HG03469 (cell line): ENCODE data around the gene CSRNP3.
"Not testable (repeated sequence)": the region's sequence is repeated elsewhere in the genome, so short reads cannot be mapped to it uniquely, and the experiment has no call there.

Experiments
- ATAC-seq: cut with Tn5 transposase; IDR thresholded peaks from one replicate; pipeline ENCODE4 v1.9.1; 2021; ENCODE audit warnings: mild to moderate bottlenecking, moderate library complexity, moderate number of reproducible peaks; ENCODE audit not compliant: unreplicated experiment

Gene CSRNP3

GRCh38 chr2:165630236-165630635, 160.7 kb downstream of the CSRNP3 start:
- ATAC-seq = no peak

DNA sequence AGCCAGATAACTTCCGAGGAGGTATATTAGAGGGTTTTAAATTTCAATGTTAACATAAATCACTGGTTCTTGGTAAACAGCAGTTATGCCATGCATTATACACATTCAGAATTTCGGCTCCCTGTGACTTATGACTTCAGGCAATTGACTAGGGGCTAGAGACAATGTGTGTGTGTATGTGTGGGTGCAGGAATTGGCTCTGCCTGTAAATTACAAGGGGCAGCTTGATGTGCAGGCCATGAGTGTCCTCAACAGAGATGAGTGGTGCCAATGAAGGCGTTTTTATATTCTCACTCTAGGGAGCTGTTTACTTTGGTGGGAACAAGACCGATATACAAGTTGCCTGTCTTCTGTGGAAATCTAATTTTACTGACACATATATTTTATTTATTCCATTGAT, 161.6 kb downstream of the CSRNP3 start:
- ATAC-seq = no peak

DNA sequence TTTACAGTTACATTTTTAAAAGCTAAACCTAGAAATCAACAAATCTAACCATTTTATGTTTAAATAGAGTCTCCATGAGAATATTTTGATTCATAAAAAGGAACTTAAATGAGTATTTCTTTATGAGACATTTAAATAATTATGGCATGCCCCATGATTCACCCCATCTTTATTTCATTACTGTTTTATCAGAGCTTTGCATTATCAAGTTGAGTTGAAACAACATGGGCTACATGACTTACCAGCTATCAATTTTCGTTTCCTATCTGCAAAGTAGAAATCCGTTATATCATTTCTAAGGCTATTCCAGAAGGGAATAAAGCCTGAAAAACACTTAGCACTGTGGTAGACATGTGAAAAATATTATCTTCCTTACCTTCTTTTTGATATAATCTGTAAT, 163.1 kb downstream of the CSRNP3 start:
- no peak for ATAC-seq

DNA sequence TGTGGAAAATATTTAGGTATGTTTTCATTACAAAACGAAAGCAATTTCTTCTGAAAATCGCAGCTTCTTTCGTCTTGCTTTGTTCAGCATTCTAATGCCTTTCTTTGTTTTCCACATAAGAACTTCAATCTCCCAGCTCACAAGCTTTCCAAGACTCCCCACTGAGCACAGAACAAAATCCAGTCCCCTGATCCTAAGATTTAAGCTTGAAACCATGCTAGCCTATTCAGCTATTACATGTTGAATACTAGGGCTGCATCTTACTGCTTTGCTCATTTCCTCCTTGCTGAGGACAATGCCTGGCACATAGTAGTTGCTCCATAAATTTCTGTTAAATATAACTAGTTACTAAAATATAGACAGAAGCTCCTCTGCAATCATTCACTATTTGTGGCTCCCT, 163.9 kb downstream of the CSRNP3 start:
- ATAC-seq = no peak

DNA sequence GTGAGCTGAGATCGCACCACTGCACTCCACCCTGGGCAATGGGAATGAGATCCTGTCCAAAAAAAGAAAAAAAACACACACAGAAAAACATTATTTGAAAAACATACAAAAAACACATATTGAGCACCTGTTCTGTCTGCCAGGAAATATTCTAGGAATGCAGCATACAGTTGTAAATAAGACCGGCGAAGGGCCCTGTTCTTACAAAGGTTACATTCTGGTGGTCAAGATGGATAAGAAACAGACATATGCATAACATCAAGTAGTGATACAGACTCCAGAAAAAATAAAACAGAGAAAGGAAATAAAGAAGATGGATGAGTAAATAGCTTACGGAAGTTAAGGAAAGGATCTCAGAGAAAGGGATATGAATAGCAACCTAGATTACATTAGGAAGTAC, 164.8 kb downstream of the CSRNP3 start:
- no peak for ATAC-seq

- ATAC-seq = no peak
Observed at GRCh38 chr2:165634855-165635254, 165.4 kb downstream of the CSRNP3 start.

GRCh38 chr2:165635532-165635931, 166.0 kb downstream of the CSRNP3 start:
- ATAC-seq = no peak

DNA sequence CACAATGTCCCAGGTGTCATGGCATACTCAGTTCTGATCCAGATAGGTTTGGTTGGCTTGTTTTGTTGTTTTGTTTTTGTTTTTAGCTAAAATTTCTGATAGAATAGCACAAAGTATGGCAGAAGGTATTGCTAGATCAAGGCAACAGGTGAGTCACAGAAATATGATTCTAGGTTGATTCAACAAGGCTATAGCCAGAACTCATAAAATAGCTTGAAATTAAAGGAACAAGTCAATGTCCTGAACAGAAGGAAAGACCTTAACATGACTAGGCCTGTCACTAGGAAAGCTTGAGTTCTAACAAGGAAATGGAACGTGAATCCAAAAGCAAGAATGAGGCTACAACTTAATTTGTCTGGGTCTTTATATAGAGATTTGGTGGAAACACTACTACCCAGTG, 167.5 kb downstream of the CSRNP3 start:
- ATAC-seq = no peak

DNA sequence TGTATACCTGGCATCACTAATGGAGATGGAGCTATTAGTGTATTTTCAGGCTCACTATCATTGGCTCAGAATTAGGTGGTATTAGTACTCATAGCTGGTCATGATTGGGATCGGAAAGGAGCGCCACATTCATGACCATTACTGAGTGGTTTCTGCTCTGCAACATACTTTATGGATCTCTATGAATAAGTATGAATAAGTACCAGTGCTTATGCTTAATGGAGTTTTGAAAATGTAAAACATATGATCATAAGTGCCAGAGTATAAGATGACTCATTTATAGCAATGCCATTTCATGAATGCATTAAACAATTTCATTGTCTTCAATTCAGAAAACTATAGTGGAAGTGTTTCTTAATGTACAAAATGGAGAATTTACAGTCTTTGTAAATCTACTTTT, 167.9 kb downstream of the CSRNP3 start:
- no peak for ATAC-seq

- no peak for ATAC-seq
Observed at GRCh38 chr2:165639504-165639903, 170.0 kb downstream of the CSRNP3 start.

DNA sequence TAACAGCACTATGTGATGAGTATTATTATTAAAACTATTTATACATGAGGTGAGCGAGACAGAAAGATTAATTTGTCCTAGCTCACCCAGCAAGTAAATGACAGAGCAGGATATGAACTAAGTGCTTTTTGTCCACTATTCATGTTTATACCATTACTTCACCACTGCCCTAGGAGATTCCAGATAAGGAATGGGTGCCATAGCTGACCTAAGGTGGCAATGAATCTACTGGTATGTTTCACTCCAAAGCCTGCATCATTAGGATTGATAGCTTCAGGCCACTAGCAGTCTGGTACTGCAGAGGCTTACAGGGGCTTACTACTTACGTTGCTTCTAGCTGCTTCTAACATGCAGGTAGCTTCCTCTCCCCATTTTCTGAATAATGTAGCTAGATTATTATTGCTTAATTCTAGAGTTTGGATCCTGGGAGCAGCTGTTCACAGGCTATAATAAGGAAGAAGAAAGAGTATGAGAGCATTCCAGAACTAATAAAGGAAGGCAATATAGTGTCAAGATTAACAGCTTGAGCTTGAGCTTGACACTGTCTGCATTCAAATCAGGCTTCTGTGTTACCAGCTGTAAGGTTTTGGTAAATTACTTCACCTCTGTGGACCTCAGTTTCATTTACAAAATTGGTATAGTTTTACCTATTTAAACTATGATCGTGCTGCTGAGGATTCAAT, 170.9 kb downstream of the CSRNP3 start:
- no peak for ATAC-seq

GRCh38 chr2:165645930-165646831, 176.7 kb downstream of the CSRNP3 start:
- no peak for ATAC-seq

DNA sequence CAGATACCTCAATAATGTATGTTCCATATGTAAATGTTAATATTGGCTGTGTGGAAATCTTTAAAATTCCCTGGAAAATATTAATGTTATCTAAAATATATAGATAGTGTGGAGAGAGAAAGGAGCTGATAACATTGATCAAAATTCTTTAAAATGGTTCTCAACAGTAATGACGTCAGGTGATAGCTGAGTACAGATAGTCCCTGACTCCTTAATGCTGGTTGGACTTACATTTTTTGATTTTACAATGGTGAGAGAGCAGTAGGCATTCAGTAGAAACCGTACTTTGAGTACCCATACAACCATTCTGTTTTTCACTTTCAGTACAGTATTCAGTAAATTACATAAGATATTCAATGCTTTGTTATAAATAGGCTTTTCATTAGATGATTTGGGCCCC, 177.9 kb downstream of the CSRNP3 start:
- no peak for ATAC-seq

DNA sequence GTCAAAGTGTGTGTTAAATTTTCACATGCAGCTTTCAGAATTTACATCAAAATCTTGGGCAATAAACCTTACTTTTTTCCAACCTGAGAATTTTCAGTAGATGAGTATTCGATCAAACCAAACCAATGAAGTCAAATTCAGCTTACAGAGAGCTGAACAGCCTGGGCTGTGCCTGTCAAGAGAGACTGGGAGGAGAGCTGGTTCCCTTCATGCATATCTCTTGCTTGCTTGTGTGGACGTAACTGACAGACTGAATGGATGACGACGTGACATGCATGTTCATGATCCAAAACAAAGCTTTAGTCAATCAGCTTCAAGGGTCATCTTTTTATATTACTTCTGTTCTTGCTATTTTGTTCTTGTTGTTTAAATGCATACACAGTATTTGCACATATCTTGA, 179.3 kb downstream of the CSRNP3 start:
- no peak for ATAC-seq

- no peak for ATAC-seq
Observed at GRCh38 chr2:165651233-165651632, 181.7 kb downstream of the CSRNP3 start.

DNA sequence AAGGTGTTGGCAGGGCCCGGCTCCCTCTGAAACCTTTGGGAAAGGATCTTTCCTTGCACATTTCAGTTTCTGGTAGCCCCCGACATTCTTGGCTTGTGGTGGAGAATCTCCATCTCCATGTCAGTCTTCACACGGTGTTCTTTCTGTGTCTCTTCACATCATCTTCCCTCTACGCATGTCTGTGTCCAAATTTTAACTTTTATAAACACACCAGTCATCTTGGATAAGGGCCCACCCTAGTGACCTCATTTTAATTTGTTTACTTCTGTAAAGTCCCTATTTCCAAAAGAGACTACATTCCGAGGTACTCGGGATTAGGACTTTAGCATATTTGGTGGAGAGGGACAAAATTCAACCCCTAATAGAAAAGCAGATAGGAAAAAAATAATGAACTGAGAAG, 186.2 kb downstream of the CSRNP3 start:
- ATAC-seq = no peak

DNA sequence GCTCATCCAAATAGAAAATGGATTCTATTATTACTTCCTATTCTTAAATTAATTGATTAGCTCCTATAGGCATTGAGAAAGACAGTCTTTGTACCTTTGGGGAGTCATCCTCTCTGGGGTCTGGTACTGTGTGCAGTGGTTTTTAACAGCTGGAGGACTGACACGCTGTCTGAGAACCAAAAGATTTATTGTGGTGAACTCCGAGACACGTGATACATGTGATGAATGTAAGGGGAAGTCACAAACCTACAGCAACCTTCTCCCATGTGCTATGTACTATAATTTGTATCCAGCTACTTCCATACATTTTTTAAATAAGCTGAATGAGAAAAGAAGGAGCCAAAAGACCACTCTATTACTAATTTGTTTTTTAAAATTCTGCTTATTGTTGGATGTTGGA, 190.9 kb downstream of the CSRNP3 start:
- peak; percentile 92 for ATAC-seq

DNA sequence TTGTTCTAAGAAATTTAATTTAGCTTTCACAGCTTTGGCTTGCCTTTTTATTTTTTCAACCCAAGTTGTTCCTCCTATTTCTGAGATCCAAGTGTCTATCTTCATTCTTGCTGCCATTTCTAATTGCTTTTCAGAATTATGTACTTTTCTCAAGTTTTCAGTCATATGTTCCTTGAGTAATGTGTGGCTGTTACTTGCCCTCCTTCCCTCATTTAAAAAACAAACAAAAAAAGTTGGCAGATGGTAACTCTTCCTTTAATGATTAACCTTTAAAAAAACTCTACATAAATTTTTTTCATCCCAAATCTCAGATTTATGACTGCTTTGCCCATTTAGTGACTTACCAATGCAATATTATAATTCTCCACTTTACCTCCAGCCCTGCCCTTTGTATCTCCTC, 193.2 kb downstream of the CSRNP3 start:
- ATAC-seq = no peak

DNA sequence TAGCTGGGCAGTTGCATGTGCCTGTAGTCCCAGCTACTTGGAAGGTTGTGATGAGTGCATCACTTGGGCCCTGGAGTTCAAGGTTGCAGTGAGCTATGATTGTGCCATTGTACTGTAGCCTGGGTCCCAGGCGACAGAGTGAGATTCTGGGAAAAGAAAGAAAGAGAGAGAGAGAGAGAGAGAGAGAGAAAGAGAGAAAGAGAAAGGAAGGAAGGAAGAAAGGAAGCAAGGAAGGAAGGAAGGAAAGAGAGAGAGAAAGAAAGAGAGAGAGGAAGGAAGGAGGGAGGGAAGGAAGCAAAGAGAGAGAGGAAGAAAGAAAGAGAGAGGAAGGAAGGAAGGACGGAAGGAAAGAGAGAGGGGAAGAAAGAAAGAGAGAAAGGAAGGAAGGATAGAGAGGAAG, 196.1 kb downstream of the CSRNP3 start:
- ATAC-seq = no peak

- ATAC-seq = not testable (repeated sequence)
Observed at GRCh38 chr2:165666073-165666472, 196.6 kb downstream of the CSRNP3 start.

DNA sequence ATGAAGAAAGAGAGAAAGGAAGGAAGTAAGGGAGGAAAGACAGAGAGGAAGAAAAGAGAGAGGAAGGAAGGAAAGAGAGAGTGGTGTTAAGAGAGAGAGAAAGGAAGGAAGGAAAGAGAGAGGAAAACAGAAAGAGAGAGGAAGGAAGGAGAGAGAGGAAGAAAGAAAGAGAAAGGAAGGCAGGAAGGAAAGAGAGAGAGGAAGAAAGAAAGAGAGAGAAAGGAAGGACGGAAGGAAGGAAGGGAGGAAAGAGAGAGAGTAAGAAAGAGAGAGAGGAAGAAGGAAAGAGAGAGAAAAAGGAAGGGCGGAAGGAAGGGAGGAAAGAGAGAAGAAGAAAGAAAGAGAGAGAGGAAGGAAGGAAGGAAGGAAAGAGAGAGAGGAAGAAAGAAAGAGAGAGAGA, 197.1 kb downstream of the CSRNP3 start:
- no peak for ATAC-seq

GRCh38 chr2:165667375-165667774, 197.9 kb downstream of the CSRNP3 start:
- ATAC-seq = no peak
